HUDEP-2 (cell line): ENCODE measurements around the gene CA14.
"Not testable (repeated sequence)": the region's sequence is repeated elsewhere in the genome, so short reads cannot be mapped to it uniquely, and the experiment has no call there.

Experiments used
- DNase-seq, 76 experiments: peaks; one replicate each; lab custom pipeline; 2025; ENCODE audit not compliant: unreplicated experiment in 76 of 76; lab: John Stamatoyannopoulos, UW

Gene CA14

GRCh38 chr1:150280138-150280707 is 22.6 kb downstream of the CA14 start:
- no peak for DNase-seq

GRCh38 chr1:150281221-150281757 is 23.7 kb downstream of the CA14 start:
- peak in 70 of 76 experiments; percentile 7 to 77 (median 51) for DNase-seq

GRCh38 chr1:150281758-150282557 is 24.4 kb downstream of the CA14 start, which contains the start of gene CIART:
TSS of gene CIART (plus strand) at chr1:150282554. CDS start at chr1:150283268, 714 bp downstream.
- DNase-seq, result peak; percentile 54 to 98 (median 93)

GRCh38 chr1:150282558-150282958 is 25.0 kb downstream of the CA14 start:
- DNase-seq, result peak in 7 of 76 experiments; percentile 47 to 58 (median 54)

GRCh38 chr1:150283260-150283659 is 25.7 kb downstream of the CA14 start:
- no peak for DNase-seq

GRCh38 chr1:150288382-150288781 is 30.8 kb downstream of the CA14 start:
- DNase-seq, result no peak

- DNase-seq, result no peak
Measured at GRCh38 chr1:150288822-150289221, 31.2 kb downstream of the CA14 start.

- peak in 75 of 76 experiments; percentile 18 to 93 (median 81) for DNase-seq
Measured at GRCh38 chr1:150293433-150294253, 36.1 kb downstream of the CA14 start, which contains the start of gene MRPS21. TSS of gene MRPS21 (plus strand) at chr1:150293861. CDS start at chr1:150294367, 506 bp downstream.

GRCh38 chr1:150295476-150295875 is 37.9 kb downstream of the CA14 start:
- no peak for DNase-seq

- no peak for DNase-seq
Measured at GRCh38 chr1:150299716-150300115, 42.1 kb downstream of the CA14 start.

- no peak for DNase-seq
Measured at GRCh38 chr1:150302338-150302737, 44.8 kb downstream of the CA14 start.

GRCh38 chr1:150302902-150303301 is 45.3 kb downstream of the CA14 start:
- DNase-seq, result no peak

GRCh38 chr1:150308585-150308984 is 51.0 kb downstream of the CA14 start:
- not testable (repeated sequence) for DNase-seq

- peak in 1 of 76 experiments; percentile 15 for DNase-seq
Measured at GRCh38 chr1:150309758-150310508, 52.4 kb downstream of the CA14 start.

- DNase-seq, result no peak
Measured at GRCh38 chr1:150311762-150312161, 54.2 kb downstream of the CA14 start.
